Kidney glomerular epithelial cell (primary cell): ENCODE data around the gene TRDN.
"Not testable (repeated sequence)": the region's sequence is repeated elsewhere in the genome, so short reads cannot be mapped to it uniquely, and the experiment has no call there.

Source experiments
- DNase-seq: peaks from one replicate; lab custom pipeline; 2025; lab: John Stamatoyannopoulos, UW

Gene TRDN

GRCh38 chr6:123629258-123629941 is 7.3 kb downstream of the TRDN start:
- DNase-seq = no peak

- DNase-seq = no peak
Observed at GRCh38 chr6:123625696-123626095, 11.1 kb downstream of the TRDN start.

GRCh38 chr6:123622780-123623179 is 14.0 kb downstream of the TRDN start:
- DNase-seq = no peak

DNA sequence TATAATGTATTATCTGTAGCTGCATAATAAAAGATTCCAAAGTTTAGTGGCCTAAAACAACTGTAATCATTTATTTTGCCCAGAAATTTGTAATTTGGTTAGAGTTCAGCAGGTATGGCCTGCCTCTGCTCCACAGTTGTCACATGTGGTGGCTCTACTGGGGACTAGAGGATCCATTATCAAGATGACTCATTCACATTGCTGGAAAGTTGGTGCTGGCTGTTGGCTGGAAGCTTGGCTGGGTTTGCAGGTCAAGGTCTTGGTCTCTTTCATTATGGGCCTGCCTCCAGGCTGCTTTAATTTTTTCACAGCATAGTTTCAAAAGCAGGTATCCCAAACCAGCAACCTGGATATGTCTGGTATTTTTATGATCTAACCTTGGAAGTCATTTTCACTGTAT is 17.6 kb downstream of the TRDN start:
- no peak for DNase-seq

DNA sequence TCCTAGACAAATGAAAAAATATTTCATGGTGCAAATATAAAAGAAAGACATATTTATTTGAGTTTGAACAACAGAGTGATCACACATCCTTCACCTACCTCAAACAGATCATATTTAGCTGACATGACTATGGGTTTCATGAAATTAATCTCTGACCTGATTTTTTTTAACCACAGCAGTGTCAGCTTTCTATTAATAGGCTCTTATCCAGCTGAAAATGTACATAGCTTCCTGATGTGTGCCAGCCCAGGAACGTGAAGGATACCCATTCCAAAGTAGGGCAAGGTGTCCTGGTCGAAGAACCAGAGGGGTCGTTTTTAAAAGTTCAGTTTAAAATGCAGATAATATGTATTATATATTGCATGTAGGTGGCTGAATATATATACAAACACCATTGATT is 19.8 kb downstream of the TRDN start:
- no peak for DNase-seq

GRCh38 chr6:123616016-123616415 is 20.7 kb downstream of the TRDN start:
- no peak for DNase-seq

GRCh38 chr6:123610779-123611178 is 26.0 kb downstream of the TRDN start:
- no peak for DNase-seq

DNA sequence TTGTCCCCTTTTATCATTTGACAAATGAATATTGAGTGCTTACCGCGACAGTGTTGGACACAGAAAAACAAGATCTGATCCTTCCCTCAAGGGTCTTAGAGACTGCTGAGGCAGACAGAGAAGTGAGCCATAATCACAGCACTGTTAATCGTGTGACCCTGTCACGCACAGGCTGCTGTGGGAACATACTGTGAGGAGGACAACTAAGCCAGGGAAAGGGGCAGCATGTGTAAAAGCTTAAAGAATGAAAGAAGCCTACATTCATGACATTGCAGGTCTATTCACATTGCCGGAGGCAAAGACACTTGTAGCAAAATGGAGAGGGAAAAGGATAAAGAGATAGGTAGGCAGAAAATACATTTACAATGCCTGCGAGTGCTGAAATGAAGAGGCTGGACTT is 32.7 kb downstream of the TRDN start:
- no peak for DNase-seq

GRCh38 chr6:123598011-123598410 is 38.7 kb downstream of the TRDN start:
- DNase-seq = no peak

DNA sequence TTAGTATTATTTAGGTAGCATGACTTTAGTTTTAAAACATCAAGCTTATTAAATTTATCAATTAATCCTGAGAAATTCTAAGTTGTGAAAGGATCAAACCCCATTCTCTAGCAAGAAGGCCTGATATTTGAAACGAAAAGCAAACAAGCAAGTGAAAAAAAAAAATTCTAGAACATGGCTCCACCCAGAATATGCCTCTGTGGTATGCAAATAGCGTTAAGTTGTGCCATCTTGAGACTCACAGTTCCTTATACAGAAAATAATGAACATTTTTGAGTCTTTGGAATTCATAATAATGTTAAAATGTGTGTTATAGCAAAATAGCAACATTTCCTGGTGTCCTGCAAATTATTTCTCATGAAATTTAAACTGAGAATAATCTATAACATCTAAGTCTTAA is 42.0 kb downstream of the TRDN start:
- no peak for DNase-seq

GRCh38 chr6:123592426-123592825 is 44.3 kb downstream of the TRDN start:
- no peak for DNase-seq

DNA sequence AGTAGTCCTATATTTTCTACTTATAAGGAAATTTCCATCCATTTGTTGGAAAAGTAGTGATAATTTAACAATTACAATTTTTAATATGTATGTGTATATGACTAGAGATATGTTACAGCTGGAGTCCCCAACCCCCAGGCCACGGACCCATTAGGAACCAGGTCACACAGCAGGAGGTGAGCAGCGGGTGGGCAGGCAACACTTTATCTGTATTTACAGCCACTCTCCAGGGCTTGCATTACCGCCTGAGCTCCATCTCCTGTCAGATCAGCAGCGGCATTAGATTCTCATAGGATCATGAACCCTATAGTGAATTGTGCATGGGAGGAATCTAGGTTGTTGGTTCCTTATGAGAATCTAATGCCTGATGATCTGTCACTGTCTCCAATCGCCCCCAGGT is 46.8 kb downstream of the TRDN start:
- no peak for DNase-seq

DNA sequence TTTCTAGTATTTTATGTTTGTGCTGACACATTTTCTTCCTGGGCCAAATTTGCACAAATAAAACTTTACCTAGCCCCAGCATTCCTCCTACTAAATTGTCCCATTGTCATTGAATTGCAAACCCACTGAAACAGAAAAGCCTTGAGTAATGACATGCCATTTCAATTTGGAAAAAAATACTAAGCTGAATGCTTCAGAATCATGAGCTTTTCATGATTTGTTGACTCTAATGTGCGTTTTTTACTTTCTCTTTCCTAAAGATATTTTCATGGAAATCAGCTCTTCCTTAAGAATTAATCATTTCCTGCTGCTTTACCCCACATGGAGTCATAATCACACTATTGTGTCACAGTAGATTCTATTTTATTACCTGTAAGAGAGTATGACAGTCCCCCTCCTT is 47.4 kb downstream of the TRDN start:
- no peak for DNase-seq

DNA sequence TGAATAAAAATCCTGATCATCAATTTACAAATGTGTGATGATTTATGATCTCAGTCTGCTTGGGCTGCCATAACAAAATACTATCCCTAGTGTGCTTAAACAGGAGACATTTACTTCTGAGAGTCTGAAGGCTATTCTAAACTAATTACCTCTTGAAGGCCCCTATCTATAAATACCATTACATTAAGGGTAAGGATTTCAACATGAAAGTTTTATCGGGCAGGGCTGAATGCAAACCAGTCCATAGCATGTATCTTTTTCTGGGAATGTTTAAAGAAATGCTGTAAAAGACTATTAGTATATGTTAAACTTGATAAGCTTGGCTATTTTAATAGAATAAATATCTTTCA is 48.2 kb downstream of the TRDN start:
- DNase-seq = no peak

DNA sequence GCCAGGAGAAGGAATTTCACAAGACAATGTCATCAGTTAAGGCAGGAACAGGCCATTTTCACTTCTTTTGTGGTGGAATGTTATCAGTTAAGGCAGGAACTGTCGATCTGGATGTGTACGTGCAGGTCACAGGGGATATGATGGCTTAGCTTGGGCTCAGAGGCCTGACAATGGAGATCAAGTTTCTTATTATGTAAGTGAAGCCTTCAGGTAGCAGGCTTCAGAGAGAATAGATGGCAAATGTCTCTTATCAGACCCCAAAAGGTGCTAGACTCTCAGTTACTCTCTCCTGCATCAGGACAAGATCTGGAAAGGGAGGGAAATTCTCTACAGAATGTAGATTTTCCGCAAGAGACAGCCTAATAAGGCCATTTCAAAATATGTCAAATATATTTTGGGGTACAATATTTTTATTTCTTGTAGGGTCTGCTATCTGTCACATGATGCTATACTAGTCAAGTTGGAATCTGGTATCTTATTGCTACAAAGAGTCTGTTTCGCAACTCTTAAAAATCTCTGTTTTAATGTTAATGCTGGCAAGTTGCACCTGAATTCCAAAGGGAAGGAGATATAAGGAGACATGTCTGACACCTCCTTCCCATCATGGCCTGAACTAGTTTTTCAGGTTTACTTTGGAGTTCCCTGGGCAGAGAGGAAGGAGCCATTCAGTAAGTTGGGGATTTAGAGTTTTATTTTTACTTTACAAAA is 48.8 kb downstream of the TRDN start:
- no peak for DNase-seq

DNA sequence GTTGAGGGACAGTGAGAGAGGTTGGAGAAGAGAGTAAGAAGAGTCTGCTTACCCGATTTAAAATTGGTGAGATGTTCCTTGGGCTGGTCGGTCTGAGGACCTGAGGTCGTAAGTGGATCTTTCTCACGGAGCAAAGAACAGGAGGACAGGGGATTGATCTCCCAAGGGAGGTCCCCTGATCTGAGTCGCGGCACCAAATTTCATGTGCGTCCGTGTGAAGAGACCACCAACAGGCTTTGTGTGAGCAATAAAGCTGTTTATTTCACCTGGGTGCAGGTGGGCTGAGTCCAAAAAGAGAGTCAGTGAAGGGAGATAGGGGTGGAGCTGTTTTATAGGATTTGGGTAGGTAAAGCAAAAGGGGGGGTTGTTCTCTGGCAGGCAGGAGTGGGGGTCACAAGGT is 49.3 kb downstream of the TRDN start:
- DNase-seq = not testable (repeated sequence)

DNA sequence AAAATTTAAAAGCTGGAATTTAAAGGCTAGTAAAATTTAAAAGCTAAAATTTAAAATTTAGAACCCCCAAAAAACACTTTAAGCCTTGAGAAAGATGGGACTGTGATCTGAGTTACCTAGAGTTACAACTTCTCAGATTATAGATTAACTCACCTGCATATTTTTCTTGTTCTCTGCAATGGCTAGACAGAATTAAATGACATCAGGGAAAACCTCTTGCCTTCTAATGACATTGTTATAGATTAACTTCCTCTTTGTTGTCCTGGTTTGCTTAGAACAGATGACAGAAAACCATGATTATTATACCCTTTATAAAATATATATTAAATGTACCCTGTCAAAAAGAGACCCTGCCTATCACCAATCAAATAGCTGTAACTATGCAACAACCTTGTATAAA is 56.4 kb downstream of the TRDN start:
- no peak for DNase-seq

- no peak for DNase-seq
Observed at GRCh38 chr6:123575188-123575587, 61.6 kb downstream of the TRDN start.

- no peak for DNase-seq
Observed at GRCh38 chr6:123570813-123571684, 65.7 kb downstream of the TRDN start.

DNA sequence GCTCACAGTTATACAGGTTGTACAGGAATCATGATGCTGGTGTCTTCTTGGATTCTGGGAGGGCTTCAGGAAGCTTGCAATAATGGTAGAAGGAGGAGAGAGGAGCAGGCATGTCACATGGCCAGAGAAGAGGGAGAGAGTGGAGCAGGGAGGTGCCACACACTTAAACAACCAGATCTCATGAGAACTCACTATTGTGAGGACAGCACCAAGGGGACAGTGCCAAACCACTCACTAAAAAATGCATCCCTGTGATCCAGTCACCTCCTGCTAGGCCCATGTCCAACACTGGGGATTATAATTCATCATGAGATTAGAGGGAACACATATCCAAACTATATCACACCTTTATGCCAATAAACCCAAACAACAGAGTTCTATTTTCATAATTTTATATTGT is 67.2 kb downstream of the TRDN start:
- DNase-seq = no peak

DNA sequence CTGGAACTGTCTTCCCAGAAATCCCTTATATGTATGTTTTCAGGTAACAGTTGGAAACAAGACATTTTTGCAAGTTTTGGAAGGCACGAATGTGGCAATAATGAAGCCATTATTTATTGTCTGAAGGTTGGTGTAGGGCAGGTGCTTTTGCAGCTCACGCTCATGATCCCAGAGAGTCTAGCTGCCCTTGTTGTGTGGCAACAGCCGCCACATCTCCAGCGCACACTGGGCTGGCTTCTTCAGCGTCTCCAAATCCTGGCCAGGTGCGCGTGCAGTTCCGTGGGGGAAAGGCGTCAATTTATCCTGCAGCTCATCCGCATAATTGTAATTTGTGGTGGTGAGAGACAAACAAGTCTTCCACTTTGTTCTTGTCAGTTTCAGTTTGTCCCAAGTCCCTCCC is 71.2 kb downstream of the TRDN start:
- DNase-seq = no peak

- DNase-seq = no peak
Observed at GRCh38 chr6:123564361-123564760, 72.4 kb downstream of the TRDN start.

DNA sequence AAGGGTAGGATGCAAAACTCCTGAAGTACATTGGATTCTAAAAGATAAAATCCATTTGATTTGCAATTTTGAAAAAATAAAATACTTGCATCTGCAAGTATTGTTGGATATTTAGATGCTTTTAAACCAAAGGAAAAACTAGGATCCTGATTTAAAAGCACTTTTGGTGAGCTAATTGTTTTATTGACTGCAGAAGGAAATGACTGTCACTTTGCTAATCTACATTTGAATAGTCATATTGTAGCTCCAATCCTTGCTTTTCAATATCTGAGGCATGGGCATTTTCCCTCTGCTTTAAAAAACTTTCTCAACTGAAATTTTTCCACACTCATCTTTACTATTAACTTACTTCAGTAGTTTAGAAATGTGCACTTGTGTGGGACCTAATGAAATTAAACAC is 74.1 kb downstream of the TRDN start:
- no peak for DNase-seq
